HCT116 (cell line): Measurements from ENCODE around the gene MS4A5. TPM values are rescaled to one million over a fixed set of nuclear protein-coding genes. Genes with fewer than 3 reads are reported as not detected.

Source experiments
- ATAC-seq: fragments of 200-7000 bp; cut with Tn5 transposase; 2 replicates; pipeline ENCODE4 v1.9.1; 2020; ENCODE audit warnings: mild to moderate bottlenecking, moderate library complexity
- BruUV-seq: library from RNA; stranded (reverse); fragments of 400-500 nt; replicated peaks from 2 replicates; lab custom pipeline; 2021; lab: Mats Ljungman, UMichigan
- CTCF ChIA-PET: fragments of 300-600 bp; sonication (Branson Sonifier 250); formaldehyde crosslinking; loops from one replicate; lab custom pipeline; 2021; ENCODE audit warnings: antibody characterized with exemption; lab: Charles Lee
- POLR2A ChIA-PET: fragments of 300-600, 350-600 bp; sonication (Branson Sonifier 250); formaldehyde crosslinking; loops from one replicate; lab custom pipeline; 2021; ENCODE audit warnings: antibody characterized with exemption; lab: Charles Lee
- RAD21 ChIA-PET, 2 experiments: fragments of 300-600 bp; sonication (Branson Sonifier 250); formaldehyde crosslinking; loops; one replicate each; lab custom pipeline; 2023; ENCODE audit warnings: low total read pairs in 2 of 2; ENCODE audit not compliant: uncharacterized antibody in 2 of 2, unreplicated experiment in 2 of 2, low non-redundant PET in 1 of 2; lab: Charles Lee
- DNase-seq: peaks from one replicate; pipeline ENCODE4 v3.0.0-alpha.2; 2010; ENCODE audit warnings: low read depth, low spot score
- H2AFZ ChIP-seq: fragments of 200-600 bp; shearing (Covaris generic), sonication (generic); 2 replicates; pipeline ENCODE4 v1.6.1; 2017; ENCODE audit warnings: low read depth, mixed run types, mixed read lengths, antibody characterized with exemption, low read length; ENCODE audit not compliant: poor library complexity, severe bottlenecking
- H3K27ac ChIP-seq: 2 replicates; pipeline ENCODE4 v1.5.1; 2012; ENCODE audit warnings: low read depth, low read length
- H3K27me3 ChIP-seq: fragments of 200-600 bp; sonication (generic); 2 replicates; pipeline ENCODE4 v1.6.1; 2016; ENCODE audit warnings: mixed run types, low read length, mixed read lengths; ENCODE audit not compliant: insufficient read depth
- H3K36me3 ChIP-seq, 2 experiments: fragments of 200-500 bp in 1 of 2; fragments of 200-600 bp in 1 of 2; sonication (Bioruptor generic) in 1 of 2; sonication (generic) in 1 of 2; 2 replicates each; pipeline versions ENCODE4 v1.5.1 to v1.6.1; 2014 to 2016; ENCODE audit warnings: low read length in 2 of 2, inconsistent platforms in 1 of 2, mixed read lengths in 1 of 2, mixed run types in 1 of 2; ENCODE audit not compliant: insufficient read depth in 2 of 2, control insufficient read depth in 1 of 2
- H3K4me1 ChIP-seq, 2 experiments: fragments of 200-600 bp in 1 of 2; sonication (generic) in 1 of 2; 2 replicates each; pipeline versions ENCODE4 v1.5.1 to v1.6.1; 2012 to 2017; ENCODE audit warnings: low read length in 2 of 2, inconsistent platforms in 1 of 2, mild to moderate bottlenecking in 1 of 2, mixed read lengths in 1 of 2, mixed run types in 1 of 2, moderate library complexity in 1 of 2; ENCODE audit not compliant: insufficient read depth in 2 of 2, control insufficient read depth in 1 of 2
- H3K4me2 ChIP-seq: fragments of 200-600 bp; sonication (generic); 2 replicates; pipeline ENCODE4 v1.6.1; 2017; ENCODE audit warnings: mixed run types, low read length, mixed read lengths
- H3K4me3 ChIP-seq, 2 experiments: fragments of 200-600 bp in 1 of 2; sonication (generic) in 1 of 2; replicated peaks in 1 of 2; 2 replicates each; pipeline ENCODE4 v1.5.1; 2011 to 2016; ENCODE audit warnings: low read length in 2 of 2, control low read depth in 1 of 2, low read depth in 1 of 2, mild to moderate bottlenecking in 1 of 2, mixed read lengths in 1 of 2, mixed run types in 1 of 2
- H3K79me2 ChIP-seq: fragments of 200-600 bp; sonication (generic); 2 replicates; pipeline ENCODE4 v1.6.1; 2017; ENCODE audit warnings: mild to moderate bottlenecking, mixed run types, low read length, moderate library complexity, mixed read lengths; ENCODE audit not compliant: insufficient read depth
- H3K9ac ChIP-seq: fragments of 200-600 bp; sonication (generic); 2 replicates; pipeline ENCODE4 v1.6.1; 2016; ENCODE audit warnings: low read length, mixed read lengths
- H3K9me2 ChIP-seq: fragments of 200-600 bp; sonication (generic), shearing (Covaris generic); 2 replicates; pipeline ENCODE4 v1.6.1; 2017; ENCODE audit warnings: mixed run types, mild to moderate bottlenecking, moderate library complexity; ENCODE audit not compliant: insufficient read depth
- H3K9me3 ChIP-seq, 2 experiments: fragments of 200-500 bp in 1 of 2; fragments of 200-600 bp in 1 of 2; sonication (Bioruptor generic) in 1 of 2; sonication (generic) in 1 of 2; 2 replicates each; pipeline ENCODE4 v1.6.1; 2014 to 2017; ENCODE audit warnings: low read length in 2 of 2, mixed read lengths in 2 of 2, inconsistent platforms in 1 of 2, low read depth in 1 of 2, mild to moderate bottlenecking in 1 of 2, mixed run types in 1 of 2, moderate library complexity in 1 of 2; ENCODE audit not compliant: control insufficient read depth in 1 of 2, insufficient read depth in 1 of 2
- H4K20me1 ChIP-seq: fragments of 200-600 bp; sonication (generic), shearing (Covaris generic); 2 replicates; pipeline ENCODE4 v1.6.1; 2017; ENCODE audit warnings: mixed run types, mild to moderate bottlenecking, moderate library complexity; ENCODE audit not compliant: insufficient read depth
- CBX3 ChIP-seq: IDR thresholded peaks from 2 replicates; pipeline ENCODE4 v1.6.1; 2012; ENCODE audit warnings: low read depth
- CEBPB ChIP-seq: IDR thresholded peaks from 2 replicates; pipeline ENCODE4 v1.6.1; 2012; ENCODE audit warnings: low read depth
- EGR1 ChIP-seq: IDR thresholded peaks from 2 replicates; pipeline ENCODE4 v1.6.1; 2012; ENCODE audit warnings: low read depth
- ELF1 ChIP-seq: IDR thresholded peaks from 2 replicates; pipeline ENCODE4 v1.6.1; 2012; ENCODE audit warnings: low read depth, borderline replicate concordance
- EZH2 ChIP-seq: fragments of 200-600 bp; sonication (generic); IDR thresholded peaks from 2 replicates; pipeline ENCODE4 v1.6.1; 2017; ENCODE audit warnings: antibody characterized with exemption, mixed run types
- EZH2phosphoT487 ChIP-seq: fragments of 200-600 bp; IDR thresholded peaks from 2 replicates; pipeline ENCODE4 v1.6.1; 2018; ENCODE audit warnings: antibody characterized with exemption, borderline replicate concordance
- FOSL1 ChIP-seq: IDR thresholded peaks from 2 replicates; pipeline ENCODE4 v1.6.1; 2012; ENCODE audit warnings: low read depth
- JUND ChIP-seq: IDR thresholded peaks from 2 replicates; pipeline ENCODE4 v1.6.1; 2012
- POLR2AphosphoS5 ChIP-seq: IDR thresholded peaks from 2 replicates; pipeline ENCODE4 v1.6.1; 2011; ENCODE audit warnings: mild to moderate bottlenecking, low read depth, low read length, moderate library complexity
- SIN3A ChIP-seq: IDR thresholded peaks from 2 replicates; pipeline ENCODE4 v1.6.1; 2012; ENCODE audit warnings: low read depth
- SP1 ChIP-seq: IDR thresholded peaks from 2 replicates; pipeline ENCODE4 v1.6.1; 2012; ENCODE audit warnings: low read depth
- TCF7L2 ChIP-seq: IDR thresholded peaks from 2 replicates; pipeline ENCODE4 v1.7.0; 2011; ENCODE audit warnings: borderline replicate concordance, inconsistent platforms; ENCODE audit not compliant: insufficient read depth, insufficient read length; ENCODE audit errors: extremely low read depth
- YY1 ChIP-seq: IDR thresholded peaks from 2 replicates; pipeline ENCODE4 v1.6.1; 2011; ENCODE audit warnings: low read length, low read depth, moderate library complexity, mild to moderate bottlenecking; ENCODE audit not compliant: insufficient replicate concordance; ENCODE audit errors: extremely low read depth
- intact Hi-C: fragments of 100-400 bp; cut with micrococcal nuclease; formaldehyde crosslinking; loops from 2 replicates; pipeline ENCODE4 v1.10.0; 2022
- total RNA-seq: library from RNA; stranded (reverse); gene quantifications from one replicate; pipeline ENCODE4 v1.2.1, GENCODE V29; 2021; ENCODE audit not compliant: unreplicated experiment
- TF ChIP-seq, protein P1 (sequence below), 3 experiments: fragments of 200-600 bp in 1 of 3; sonication (generic) in 1 of 3; IDR thresholded peaks in 2 of 3; conservative IDR thresholded peaks in 1 of 3; 2 replicates each; pipeline ENCODE4 v1.5.1; 2012 to 2017; ENCODE audit warnings: low read depth in 2 of 3, low read length in 2 of 3, antibody characterized with exemption in 1 of 3, borderline replicate concordance in 1 of 3, control low read depth in 1 of 3, mild to moderate bottlenecking in 1 of 3, mixed read lengths in 1 of 3, mixed run types in 1 of 3, moderate library complexity in 1 of 3; ENCODE audit not compliant: insufficient read depth in 1 of 3
- TF ChIP-seq, protein P2 (sequence below): IDR thresholded peaks from 2 replicates; pipeline ENCODE4 v1.6.1; 2012; ENCODE audit warnings: low read depth

The MS4A5 gene
- total RNA-seq, 1 experiment from 2014 or later: not detected

DNA sequence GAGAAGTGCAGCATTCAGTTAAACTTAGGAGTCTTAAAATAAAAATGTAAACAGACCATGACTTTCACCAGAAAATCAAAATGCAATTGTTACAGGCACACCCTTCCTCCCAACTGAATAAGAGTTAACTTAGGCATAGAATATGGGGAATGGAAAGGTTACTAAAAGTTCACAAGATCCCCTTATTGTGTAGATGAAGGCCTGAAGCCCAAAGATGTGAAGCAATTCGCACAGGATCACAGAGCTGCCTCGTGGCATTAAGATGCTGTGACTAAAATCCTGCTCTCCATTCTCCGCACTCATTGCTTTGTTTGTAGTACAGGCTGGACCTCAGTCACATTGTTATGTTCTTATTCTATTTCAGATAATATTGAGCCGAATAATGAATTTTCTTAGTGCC lies 4.0 kb downstream of the MS4A5 start (continued):
- TF ChIP-seq, protein P1, sequence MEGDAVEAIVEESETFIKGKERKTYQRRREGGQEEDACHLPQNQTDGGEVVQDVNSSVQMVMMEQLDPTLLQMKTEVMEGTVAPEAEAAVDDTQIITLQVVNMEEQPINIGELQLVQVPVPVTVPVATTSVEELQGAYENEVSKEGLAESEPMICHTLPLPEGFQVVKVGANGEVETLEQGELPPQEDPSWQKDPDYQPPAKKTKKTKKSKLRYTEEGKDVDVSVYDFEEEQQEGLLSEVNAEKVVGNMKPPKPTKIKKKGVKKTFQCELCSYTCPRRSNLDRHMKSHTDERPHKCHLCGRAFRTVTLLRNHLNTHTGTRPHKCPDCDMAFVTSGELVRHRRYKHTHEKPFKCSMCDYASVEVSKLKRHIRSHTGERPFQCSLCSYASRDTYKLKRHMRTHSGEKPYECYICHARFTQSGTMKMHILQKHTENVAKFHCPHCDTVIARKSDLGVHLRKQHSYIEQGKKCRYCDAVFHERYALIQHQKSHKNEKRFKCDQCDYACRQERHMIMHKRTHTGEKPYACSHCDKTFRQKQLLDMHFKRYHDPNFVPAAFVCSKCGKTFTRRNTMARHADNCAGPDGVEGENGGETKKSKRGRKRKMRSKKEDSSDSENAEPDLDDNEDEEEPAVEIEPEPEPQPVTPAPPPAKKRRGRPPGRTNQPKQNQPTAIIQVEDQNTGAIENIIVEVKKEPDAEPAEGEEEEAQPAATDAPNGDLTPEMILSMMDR (IDR thresholded peaks at IDR 0.05 in 2 of 3, conservative IDR thresholded peaks at IDR 0.05 in 1 of 3; ENCODE audit: borderline replicate concordance in 1 of 3, insufficient read depth in 1 of 3, low read depth in 2 of 3, low read length in 2 of 3): no peak
- TF ChIP-seq CBX3 (no peak), FOSL1 (no peak), EZH2phosphoT487 (no peak), EZH2 (no peak), YY1 (no peak), ELF1 (no peak)

DNA sequence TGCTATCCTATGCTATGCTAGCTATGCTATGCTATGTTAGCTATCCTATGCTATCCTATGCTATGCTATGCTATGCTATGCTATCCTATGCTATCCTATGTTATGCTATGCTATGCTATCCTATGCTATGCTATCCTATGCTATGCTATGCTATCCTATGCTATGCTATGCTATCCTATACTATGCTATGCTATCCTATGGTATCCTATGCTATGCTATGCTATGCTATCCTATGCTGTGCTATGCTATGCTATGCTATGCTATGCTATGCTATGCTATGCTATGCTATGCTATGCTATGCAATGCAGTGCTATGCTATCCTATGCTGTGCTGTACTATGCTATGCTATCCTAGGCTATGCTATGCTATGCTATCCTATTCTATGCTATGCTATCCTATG lies 17.7 kb downstream of the MS4A5 start:
- Histone ChIP-seq H3K4me2 (no peak overlapping the region), H3K4me1 (no peaks in the 10 kb centered on the region), H3K36me3 (no peaks in the 10 kb centered on the region), H3K79me2 (no peaks in the 10 kb centered on the region), H4K20me1 (no peaks in the 10 kb centered on the region), H3K9ac (no peak overlapping the region), H3K9me3 (no peaks in the 10 kb centered on the region), H2AFZ (no peak overlapping the region), H3K4me3 (no peak overlapping the region), H3K9me2 (no peaks in the 10 kb centered on the region), H3K27ac (no peak overlapping the region), H3K27me3 (no peaks in the 10 kb centered on the region)
- no peak for ATAC-seq
- CTCF ChIA-PET: no interaction called here
- no peak for TF ChIP-seq CEBPB
- TF ChIP-seq, protein P2, sequence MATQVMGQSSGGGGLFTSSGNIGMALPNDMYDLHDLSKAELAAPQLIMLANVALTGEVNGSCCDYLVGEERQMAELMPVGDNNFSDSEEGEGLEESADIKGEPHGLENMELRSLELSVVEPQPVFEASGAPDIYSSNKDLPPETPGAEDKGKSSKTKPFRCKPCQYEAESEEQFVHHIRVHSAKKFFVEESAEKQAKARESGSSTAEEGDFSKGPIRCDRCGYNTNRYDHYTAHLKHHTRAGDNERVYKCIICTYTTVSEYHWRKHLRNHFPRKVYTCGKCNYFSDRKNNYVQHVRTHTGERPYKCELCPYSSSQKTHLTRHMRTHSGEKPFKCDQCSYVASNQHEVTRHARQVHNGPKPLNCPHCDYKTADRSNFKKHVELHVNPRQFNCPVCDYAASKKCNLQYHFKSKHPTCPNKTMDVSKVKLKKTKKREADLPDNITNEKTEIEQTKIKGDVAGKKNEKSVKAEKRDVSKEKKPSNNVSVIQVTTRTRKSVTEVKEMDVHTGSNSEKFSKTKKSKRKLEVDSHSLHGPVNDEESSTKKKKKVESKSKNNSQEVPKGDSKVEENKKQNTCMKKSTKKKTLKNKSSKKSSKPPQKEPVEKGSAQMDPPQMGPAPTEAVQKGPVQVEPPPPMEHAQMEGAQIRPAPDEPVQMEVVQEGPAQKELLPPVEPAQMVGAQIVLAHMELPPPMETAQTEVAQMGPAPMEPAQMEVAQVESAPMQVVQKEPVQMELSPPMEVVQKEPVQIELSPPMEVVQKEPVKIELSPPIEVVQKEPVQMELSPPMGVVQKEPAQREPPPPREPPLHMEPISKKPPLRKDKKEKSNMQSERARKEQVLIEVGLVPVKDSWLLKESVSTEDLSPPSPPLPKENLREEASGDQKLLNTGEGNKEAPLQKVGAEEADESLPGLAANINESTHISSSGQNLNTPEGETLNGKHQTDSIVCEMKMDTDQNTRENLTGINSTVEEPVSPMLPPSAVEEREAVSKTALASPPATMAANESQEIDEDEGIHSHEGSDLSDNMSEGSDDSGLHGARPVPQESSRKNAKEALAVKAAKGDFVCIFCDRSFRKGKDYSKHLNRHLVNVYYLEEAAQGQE: no peak
- TF ChIP-seq EGR1: no peak
- no peak for TF ChIP-seq JUND
- no peak for TF ChIP-seq SP1
- TF ChIP-seq POLR2AphosphoS5: no peak
- no peak for TF ChIP-seq SIN3A
- no peak for TF ChIP-seq TCF7L2
- TF ChIP-seq EZH2: no peak
- no peak for TF ChIP-seq YY1
- TF ChIP-seq FOSL1: no peak
- no peak for TF ChIP-seq ELF1
- POLR2A ChIA-PET: no interaction called here
- RAD21 ChIA-PET: no interaction called here
- intact Hi-C loops: no loop called here
- BruUV-seq: no TSS peak
- DNase-seq: no peak
